Upper lobe of left lung (tissue), 6 donors: Measurements from ENCODE around the gene ASIC1. TPM values are rescaled to one million over a fixed set of nuclear protein-coding genes. Genes with fewer than 3 reads are reported as not detected.
A peak's percentile ranks its signal among the peaks of the same experiment; 100 is the strongest.
"Not testable (repeated sequence)": the region's sequence is repeated elsewhere in the genome, so short reads cannot be mapped to it uniquely, and the experiment has no call there.

Experiments used
- ATAC-seq, 2 donors: fragments of 200-7000 bp; cut with Tn5 transposase; one replicate each; pipeline ENCODE4 v1.9.1; 2022; ENCODE audit warnings: mild to moderate bottlenecking in 2 of 2, moderate library complexity in 2 of 2; ENCODE audit not compliant: low FRiP score in 2 of 2
- DNase-seq, 2 donors: peaks; one replicate each; pipeline ENCODE4 v3.0.0-alpha.2; 2019 to 2020
- H3K27ac ChIP-seq, 4 donors: fragments of 200-600 bp; sonication (generic); one replicate each; pipeline ENCODE4 v1.5.1; 2016 to 2019
- H3K27me3 ChIP-seq, 4 donors: fragments of 200-600 bp; sonication (generic); one replicate each; pipeline ENCODE4 v1.5.1; 2017 to 2019
- H3K36me3 ChIP-seq, 4 donors: fragments of 200-600 bp; sonication (generic); one replicate each; pipeline ENCODE4 v1.5.1; 2016 to 2019
- H3K4me1 ChIP-seq, 4 donors: fragments of 200-600 bp; sonication (generic); one replicate each; pipeline ENCODE4 v1.5.1; 2018 to 2019
- H3K4me3 ChIP-seq, 4 donors: fragments of 200-600 bp; sonication (generic); one replicate each; pipeline ENCODE4 v1.5.1; 2017 to 2019; ENCODE audit warnings: mild to moderate bottlenecking in 2 of 4, moderate library complexity in 1 of 4
- H3K9me3 ChIP-seq, 4 donors: fragments of 200-600 bp; sonication (generic); one replicate each; pipeline ENCODE4 v1.5.1; 2018 to 2019
- CTCF ChIP-seq, 6 experiments: fragments of 450-650 bp in 4 of 6; fragments of 200-600 bp in 2 of 6; sonication (generic) in 2 of 6; IDR thresholded peaks; one replicate each; pipeline ENCODE4 v1.5.1; 2016 to 2019; ENCODE audit warnings: antibody characterized with exemption in 6 of 6
- EP300 ChIP-seq, 4 donors: sonication (generic); formaldehyde crosslinking; IDR thresholded peaks; one replicate each; pipeline ENCODE4 v1.5.1; 2017; ENCODE audit warnings: antibody characterized with exemption in 4 of 4, control low read depth in 2 of 4
- POLR2A ChIP-seq, 4 donors: fragments of 450-650 bp; IDR thresholded peaks; one replicate each; pipeline ENCODE4 v1.5.1; 2016 to 2017; ENCODE audit warnings: antibody characterized with exemption in 4 of 4, mild to moderate bottlenecking in 2 of 4
- POLR2AphosphoS5 ChIP-seq, 2 donors: sonication (generic); formaldehyde crosslinking; IDR thresholded peaks; one replicate each; pipeline ENCODE4 v1.5.1; 2017; ENCODE audit warnings: antibody characterized with exemption in 2 of 2
- WGBS, 2 donors: methylation state at CpG; one replicate each; pipeline ENCODE4 v1.1.5; 2017 to 2018; 5-methylcytosine and 5-hydroxymethylcytosine counted together
- total RNA-seq, 6 donors: library from RNA; depleted of rRNA in 4 of 6; stranded (reverse); fragments of >200 nt in 4 of 6; gene quantifications; one replicate each; pipeline versions ENCODE4 v1.1.0 to v1.2.1, GENCODE V29; 2016 to 2021
- donor health status: DM: no; HTN: no; CAD: no; lungs with moderate emphysema.
- donor health status: DM: no; HTN: yes; CAD: no; lungs with severe emphysema.

ASIC1 gene
- total RNA-seq, 6 donors from 2014 or later, result 0.15 to 2.7 (median 1.1) TPM; not detected in 2

- TF ChIP-seq POLR2AphosphoS5 (IDR thresholded peaks at IDR 0.05) (no peak), EP300 (IDR thresholded peaks at IDR 0.05) (no peak), POLR2A (IDR thresholded peaks at IDR 0.05) (no peak), CTCF (IDR thresholded peaks at IDR 0.05) (no peak)
- DNase-seq (no peak), ATAC-seq (no peak)
- Histone ChIP-seq H3K9me3 (no peaks in the 10 kb centered on the region), H3K27ac (no peak overlapping the region), H3K27me3 (no peaks in the 10 kb centered on the region), H3K36me3 (peaks cover 0 to 12% (median 9%) of the 10 kb centered on the region in 4 donors), H3K4me1 (peaks cover 9 to 24% (median 14%) of the 10 kb centered on the region in 4 donors), H3K4me3 (no peak overlapping the region)
- WGBS, 2 donors, result 80 to 89% methylated on average over 7 of the region's 7 CpGs
Observed at GRCh38 chr12:50082644-50083043, 25.2 kb downstream of the ASIC1 start.

GRCh38 chr12:50083301-50083700, 25.9 kb downstream of the ASIC1 start:
- peaks cover 0 to 19% (median 12%) of the 10 kb centered on the region in 4 donors for H3K36me3 ChIP-seq
- no peak for ATAC-seq
- TF ChIP-seq EP300 (IDR thresholded peaks at IDR 0.05), result no peak
- TF ChIP-seq CTCF (IDR thresholded peaks at IDR 0.05), result no peak
- no peak for TF ChIP-seq POLR2AphosphoS5 (IDR thresholded peaks at IDR 0.05)
- TF ChIP-seq POLR2A (IDR thresholded peaks at IDR 0.05), result no peak
- H3K4me1 ChIP-seq, result peaks cover 9 to 24% (median 14%) of the 10 kb centered on the region in 4 donors
- H3K27me3 ChIP-seq, result no peaks in the 10 kb centered on the region
- no peak for DNase-seq
- H3K9me3 ChIP-seq, result no peaks in the 10 kb centered on the region
- 95 to 100% methylated on average over 1 of the region's 1 CpG for WGBS, 2 donors
- no peak overlapping the region for H3K27ac ChIP-seq
- H3K4me3 ChIP-seq, result no peak overlapping the region

- peak overlapping the region; percentile 68 to 98 (median 86) for H3K4me3 ChIP-seq
- not testable (repeated sequence) for H3K27me3 ChIP-seq, ATAC-seq, DNase-seq, H3K9me3 ChIP-seq
- H3K36me3 ChIP-seq, result peaks cover 0 to 30% (median 21%) of the 10 kb centered on the region in 4 donors
- peaks cover 9 to 32% (median 15%) of the 10 kb centered on the region in 4 donors for H3K4me1 ChIP-seq
- peak overlapping the region; percentile 90 to 98 (median 97) for H3K27ac ChIP-seq
- WGBS, 2 donors, result 38 to 39% methylated on average over 7 of the region's 7 CpGs
Observed at GRCh38 chr12:50084409-50084774, 27.0 kb downstream of the ASIC1 start.

DNA sequence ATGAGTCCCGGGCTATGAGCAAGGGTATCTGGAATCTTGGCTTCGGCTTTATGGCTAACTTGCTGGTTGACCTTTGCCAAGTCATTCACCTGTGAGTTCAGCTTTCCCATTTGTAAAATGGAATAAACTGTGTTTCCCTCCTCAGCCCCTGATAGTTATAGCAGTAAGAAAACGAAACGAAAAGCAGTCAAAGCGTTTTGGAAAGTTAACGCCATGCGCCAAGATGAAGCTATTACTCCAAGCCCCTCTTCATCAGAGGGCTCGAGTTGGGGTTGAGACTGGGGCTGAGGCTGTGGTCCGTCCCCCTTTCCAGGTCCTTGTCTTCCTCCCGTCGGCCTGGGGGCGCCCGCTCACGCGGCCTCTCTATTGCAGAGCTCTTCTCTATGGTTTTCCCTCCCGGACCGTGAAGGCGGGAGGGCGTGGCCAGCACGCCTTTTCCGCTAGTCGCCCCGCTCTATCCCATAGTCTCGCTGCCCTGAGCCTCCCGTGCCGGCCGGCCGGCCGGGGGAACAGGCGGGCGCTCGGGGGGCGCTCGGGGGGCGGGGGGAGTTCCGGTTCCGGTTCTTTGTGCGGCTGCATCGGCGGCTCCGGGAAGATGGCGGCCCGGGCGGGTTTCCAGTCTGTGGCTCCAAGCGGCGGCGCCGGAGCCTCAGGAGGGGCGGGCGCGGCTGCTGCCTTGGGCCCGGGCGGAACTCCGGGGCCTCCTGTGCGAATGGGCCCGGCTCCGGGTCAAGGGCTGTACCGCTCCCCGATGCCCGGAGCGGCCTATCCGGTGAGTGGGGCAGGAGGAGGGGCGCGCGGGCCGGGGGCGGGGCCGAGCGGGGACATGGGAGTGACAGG, 27.6 kb downstream of the ASIC1 start, which contains the start of gene SMARCD1:
TSS of gene SMARCD1 (plus strand) at position 568 of the 840 bp plus-strand sequence. CDS start at position 596, 28 bp downstream.
- Histone ChIP-seq H3K27ac (peak within 1 kb of the TSS; percentile 90 to 98 (median 97)), H3K27me3 (no peaks in the 10 kb centered on the region), H3K36me3 (peaks cover 5 to 36% (median 27%) of the 10 kb centered on the region in 4 donors), H3K9me3 (no peaks in the 10 kb centered on the region), H3K4me3 (peak within 1 kb of the TSS; percentile 68 to 98 (median 86)), H3K4me1 (peaks cover 9 to 32% (median 15%) of the 10 kb centered on the region in 4 donors)
- ATAC-seq (peak; percentile 90 to 96), DNase-seq (peak; percentile 95 to 96)
- TF ChIP-seq POLR2AphosphoS5 (IDR thresholded peaks at IDR 0.05) (no peak), CTCF (IDR thresholded peaks at IDR 0.05) (peak in 4 of 6 experiments; percentile 5 to 53 (median 32))
- WGBS, 2 donors, result 1% methylated on average over 15 to 41 of the region's 69 CpGs

DNA sequence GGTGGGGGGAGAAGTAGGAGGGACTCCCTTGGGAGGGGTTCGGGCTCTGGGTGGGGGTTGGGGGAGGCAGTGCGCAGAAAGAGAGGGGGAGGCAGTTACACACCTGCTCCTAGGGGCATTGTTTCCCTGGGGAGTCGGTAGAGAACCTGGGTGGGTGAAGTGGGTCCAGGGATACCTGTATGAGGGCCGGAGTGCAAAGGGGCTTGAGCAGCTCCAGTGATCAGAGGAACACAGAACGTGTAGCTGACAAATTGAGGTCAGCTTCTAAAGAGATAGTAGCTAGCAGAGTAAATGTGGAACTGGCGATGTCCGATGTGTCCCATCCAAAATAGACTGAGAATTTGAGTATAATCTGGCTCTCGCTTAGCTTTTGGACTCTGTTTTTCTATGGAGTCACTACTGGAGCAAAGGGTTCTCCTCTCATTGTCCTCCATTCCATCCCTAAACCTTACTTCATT, 28.2 kb downstream of the ASIC1 start:
- no peak for TF ChIP-seq EP300 (IDR thresholded peaks at IDR 0.05)
- no peak for TF ChIP-seq POLR2A (IDR thresholded peaks at IDR 0.05)
- TF ChIP-seq CTCF (IDR thresholded peaks at IDR 0.05), result no peak
- TF ChIP-seq POLR2AphosphoS5 (IDR thresholded peaks at IDR 0.05), result no peak
- ATAC-seq (no peak), DNase-seq (no peak)
- Histone ChIP-seq H3K36me3 (peaks cover 11 to 42% (median 33%) of the 10 kb centered on the region in 4 donors), H3K4me3 (peak overlapping the region; percentile 68 to 98 (median 86)), H3K27me3 (no peaks in the 10 kb centered on the region), H3K4me1 (peaks cover 9 to 32% (median 15%) of the 10 kb centered on the region in 4 donors), H3K27ac (peak overlapping the region; percentile 90 to 98 (median 97)), H3K9me3 (no peaks in the 10 kb centered on the region)
- WGBS, 2 donors, result 9 to 18% methylated on average over 8 of the region's 8 CpGs
